ENCODE measurements around the gene GRK2.

The GRK2 gene

DNA sequence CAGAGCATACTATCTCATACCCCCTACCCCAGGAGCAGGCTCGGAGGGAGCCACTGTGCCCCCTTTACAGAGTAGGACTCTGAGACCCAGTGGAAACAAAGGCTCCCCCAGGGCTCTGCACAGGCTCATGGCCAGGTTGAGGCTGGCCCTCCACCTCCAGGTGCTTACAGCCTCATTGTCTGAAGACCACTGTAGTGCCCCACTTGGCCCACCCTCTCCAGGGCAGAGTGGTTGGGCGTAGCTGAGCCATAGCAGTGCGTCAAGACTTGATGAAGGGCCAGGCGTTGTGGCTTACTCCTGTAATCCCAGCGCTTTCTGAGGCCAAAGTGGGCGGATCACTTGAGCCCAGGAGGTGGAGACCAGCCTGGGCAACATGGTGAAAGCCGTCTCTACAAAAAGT, 24.5 kb downstream of the GRK2 start:
- no peak for DNase-seq (ENCODE audit: extremely low spot score)
- POLR2A ChIA-PET, result interaction anchor here (3.4 to 3.8 kb wide), 2 partner anchors 11 to 27 kb away, joined by 23 to 27 read pairs; partner anchors contain the start of gene SSH3
- no peak for TF ChIP-seq HDGF (IDR thresholded peaks at IDR 0.05; ENCODE audit: borderline replicate concordance)
- no peak for TF ChIP-seq CTBP1 (IDR thresholded peaks at IDR 0.05; ENCODE audit: borderline replicate concordance)
- no peak for TF ChIP-seq LEF1 (IDR thresholded peaks at IDR 0.05; ENCODE audit: borderline replicate concordance)
- TF ChIP-seq, protein P1, sequence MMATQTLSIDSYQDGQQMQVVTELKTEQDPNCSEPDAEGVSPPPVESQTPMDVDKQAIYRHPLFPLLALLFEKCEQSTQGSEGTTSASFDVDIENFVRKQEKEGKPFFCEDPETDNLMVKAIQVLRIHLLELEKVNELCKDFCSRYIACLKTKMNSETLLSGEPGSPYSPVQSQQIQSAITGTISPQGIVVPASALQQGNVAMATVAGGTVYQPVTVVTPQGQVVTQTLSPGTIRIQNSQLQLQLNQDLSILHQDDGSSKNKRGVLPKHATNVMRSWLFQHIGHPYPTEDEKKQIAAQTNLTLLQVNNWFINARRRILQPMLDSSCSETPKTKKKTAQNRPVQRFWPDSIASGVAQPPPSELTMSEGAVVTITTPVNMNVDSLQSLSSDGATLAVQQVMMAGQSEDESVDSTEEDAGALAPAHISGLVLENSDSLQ (IDR thresholded peaks at IDR 0.05), result no peak
- no peak for TF ChIP-seq NFRKB (IDR thresholded peaks at IDR 0.05)
- TF ChIP-seq TARDBP (IDR thresholded peaks at IDR 0.05), result no peak
- TF ChIP-seq BHLHE40 (IDR thresholded peaks at IDR 0.05; ENCODE audit: borderline replicate concordance), result no peak
- no peak for TF ChIP-seq FOXK2 (IDR thresholded peaks at IDR 0.05)
- no peak for TF ChIP-seq FOXA1 (IDR thresholded peaks at IDR 0.05)
- no peak for TF ChIP-seq ARNT (IDR thresholded peaks at IDR 0.05)
- no peak for TF ChIP-seq ZNF384 (IDR thresholded peaks at IDR 0.05)
- no peak for TF ChIP-seq SP1 (IDR thresholded peaks at IDR 0.05)
- no peak for TF ChIP-seq L3MBTL2 (conservative IDR thresholded peaks at IDR 0.05)
- no peak for TF ChIP-seq FOXM1 (IDR thresholded peaks at IDR 0.05; ENCODE audit: borderline replicate concordance)
- TF ChIP-seq SUZ12 (IDR thresholded peaks at IDR 0.05), result no peak
- no peak for TF ChIP-seq ELF4 (IDR thresholded peaks at IDR 0.05)

DNA sequence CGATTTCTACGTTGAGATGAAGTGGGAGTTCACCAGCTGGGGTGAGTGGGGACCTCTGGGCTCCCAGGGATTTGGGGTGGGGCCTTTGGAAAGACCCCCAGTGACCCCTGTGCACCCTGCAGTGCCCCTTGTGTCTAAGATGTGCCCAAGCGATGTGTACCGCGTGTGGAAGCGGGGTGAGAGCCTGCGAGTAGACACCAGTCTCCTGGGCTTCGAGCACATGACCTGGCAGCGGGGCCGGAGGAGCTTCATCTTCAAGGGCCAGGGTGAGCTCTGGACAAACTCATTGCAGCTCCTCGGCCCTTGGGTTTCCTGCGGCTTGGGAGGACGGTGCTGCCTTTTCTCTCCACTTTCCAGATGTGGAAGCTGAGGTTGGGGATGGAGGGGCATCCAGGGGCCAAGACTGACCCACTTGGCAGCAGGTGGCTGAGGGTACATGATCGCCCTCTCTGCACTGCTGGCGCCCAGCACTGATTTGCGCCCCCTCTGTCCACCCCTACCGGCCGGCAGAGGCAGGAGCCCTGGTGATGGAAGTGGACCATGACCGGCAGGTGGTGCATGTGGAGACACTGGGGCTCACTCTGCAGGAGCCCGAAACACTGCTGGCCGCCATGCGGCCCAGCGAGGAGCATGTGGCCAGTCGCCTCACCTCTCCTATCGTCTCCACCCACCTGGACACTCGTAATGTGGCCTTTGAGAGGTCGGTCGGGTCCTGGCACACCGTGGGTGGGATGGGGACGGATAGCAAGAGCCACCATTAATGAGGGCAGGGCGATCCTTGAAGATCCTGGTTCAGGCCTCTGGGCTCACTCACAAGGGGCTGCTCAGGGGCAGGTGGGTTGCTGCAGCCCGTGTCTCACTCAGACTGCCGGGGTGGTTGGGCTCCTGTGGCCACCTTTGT, 25.5 kb downstream of the GRK2 start:
- ChIA-PET POLR2A (interaction anchor here (3.8 kb wide), 1 partner anchor 10 kb away, joined by 27 read pairs; the partner anchor contains the start of gene SSH3), CTCF (no interaction called here)
- TF ChIP-seq TARDBP (IDR thresholded peaks at IDR 0.05) (no peak), FOXM1 (IDR thresholded peaks at IDR 0.05; ENCODE audit: borderline replicate concordance) (no peak), HDGF (IDR thresholded peaks at IDR 0.05; ENCODE audit: borderline replicate concordance) (no peak), LEF1 (IDR thresholded peaks at IDR 0.05; ENCODE audit: borderline replicate concordance) (no peak), L3MBTL2 (conservative IDR thresholded peaks at IDR 0.05) (no peak), BHLHE40 (IDR thresholded peaks at IDR 0.05; ENCODE audit: borderline replicate concordance) (no peak), ELF4 (IDR thresholded peaks at IDR 0.05) (no peak), CTBP1 (IDR thresholded peaks at IDR 0.05; ENCODE audit: borderline replicate concordance) (no peak), FOXK2 (IDR thresholded peaks at IDR 0.05) (no peak), SUZ12 (IDR thresholded peaks at IDR 0.05) (no peak), FOXA1 (IDR thresholded peaks at IDR 0.05) (no peak), NFRKB (IDR thresholded peaks at IDR 0.05) (no peak)
- TF ChIP-seq, protein P1 (IDR thresholded peaks at IDR 0.05), result no peak

More for the DNA sequence above, 24.5 kb downstream of the GRK2 start:
- CTCF ChIA-PET, result no interaction called here

DNA sequence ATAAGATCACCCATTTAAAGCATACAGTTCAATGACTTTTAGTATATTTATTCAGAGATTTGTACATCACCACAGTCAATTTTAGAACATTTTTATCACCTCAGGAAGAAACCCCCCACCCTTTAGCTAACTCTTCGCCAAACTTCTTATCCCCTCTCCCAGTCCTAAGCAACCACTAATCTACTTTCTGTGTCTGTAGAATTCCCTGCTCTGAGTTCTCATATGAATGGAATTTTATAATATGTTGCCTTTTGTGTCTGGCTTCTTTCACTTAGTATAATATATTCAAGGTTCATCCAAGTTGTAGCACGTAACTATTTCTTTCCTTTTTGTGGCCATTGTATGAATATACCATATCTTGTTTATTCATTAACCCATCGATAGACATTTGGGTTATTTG, 26.4 kb downstream of the GRK2 start:
- ChIA-PET POLR2A (no interaction called here), CTCF (no interaction called here)
- TF ChIP-seq HDGF (IDR thresholded peaks at IDR 0.05; ENCODE audit: borderline replicate concordance) (no peak), LEF1 (IDR thresholded peaks at IDR 0.05; ENCODE audit: borderline replicate concordance) (no peak), CTBP1 (IDR thresholded peaks at IDR 0.05; ENCODE audit: borderline replicate concordance) (no peak)
- no peak for DNase-seq (ENCODE audit: extremely low spot score)

More for the DNA sequence above, 25.5 kb downstream of the GRK2 start:
- DNase-seq (ENCODE audit: extremely low spot score), result no peak

DNA sequence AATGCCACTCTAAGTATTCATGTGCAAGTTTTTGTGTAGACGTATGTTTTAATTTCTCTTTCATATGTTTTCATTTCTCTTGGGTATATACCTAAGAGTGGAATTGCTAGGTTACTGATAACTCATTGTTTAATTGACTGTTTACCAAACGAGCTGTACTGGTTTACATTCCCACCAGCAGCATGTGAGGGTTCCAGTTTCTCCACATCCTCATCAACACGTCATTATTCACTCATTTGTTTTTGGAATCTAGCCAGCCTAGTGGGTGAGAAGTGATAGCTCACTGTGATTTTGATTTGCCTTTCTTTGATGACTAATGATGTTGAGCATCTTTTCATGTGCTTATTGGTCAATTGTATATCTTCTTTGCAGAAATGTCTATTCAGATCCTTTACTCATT, 26.8 kb downstream of the GRK2 start:
- no peak for TF ChIP-seq SP1 (IDR thresholded peaks at IDR 0.05)
- TF ChIP-seq L3MBTL2 (conservative IDR thresholded peaks at IDR 0.05), result no peak
- TF ChIP-seq ARNT (IDR thresholded peaks at IDR 0.05), result no peak
- TF ChIP-seq CTBP1 (IDR thresholded peaks at IDR 0.05; ENCODE audit: borderline replicate concordance), result no peak
- no peak for TF ChIP-seq SUZ12 (IDR thresholded peaks at IDR 0.05)
- TF ChIP-seq FOXA1 (IDR thresholded peaks at IDR 0.05), result no peak
- TF ChIP-seq, protein P1 (IDR thresholded peaks at IDR 0.05), result no peak
- no peak for TF ChIP-seq FOXM1 (IDR thresholded peaks at IDR 0.05; ENCODE audit: borderline replicate concordance)
- no peak for TF ChIP-seq ZNF384 (IDR thresholded peaks at IDR 0.05)
- TF ChIP-seq HDGF (IDR thresholded peaks at IDR 0.05; ENCODE audit: borderline replicate concordance), result no peak
- POLR2A ChIA-PET, result no interaction called here
- DNase-seq (ENCODE audit: extremely low spot score), result no peak
- CTCF ChIA-PET, result no interaction called here

DNA sequence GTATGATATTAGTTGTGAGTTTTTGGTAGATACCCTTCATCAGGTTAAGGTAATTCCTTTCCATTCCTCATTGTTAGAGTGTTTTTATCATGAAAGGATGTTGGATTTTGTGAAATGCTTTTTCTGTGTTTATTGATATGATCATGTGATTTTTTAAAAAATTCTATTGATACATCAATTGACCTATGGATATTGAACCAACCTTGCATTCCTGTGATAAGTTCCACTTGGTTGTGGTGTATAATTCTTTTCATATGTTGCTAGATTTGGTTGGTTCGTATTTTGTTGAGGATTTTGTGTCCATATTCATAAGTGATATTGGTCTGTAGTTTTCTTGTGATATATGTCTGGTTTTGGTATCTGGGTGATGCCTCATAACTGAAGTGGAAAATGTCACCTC, 29.6 kb downstream of the GRK2 start:
- TF ChIP-seq TARDBP (IDR thresholded peaks at IDR 0.05) (no peak), SUZ12 (IDR thresholded peaks at IDR 0.05) (no peak), L3MBTL2 (conservative IDR thresholded peaks at IDR 0.05) (no peak), LEF1 (IDR thresholded peaks at IDR 0.05; ENCODE audit: borderline replicate concordance) (no peak), FOXA1 (IDR thresholded peaks at IDR 0.05) (no peak), NFRKB (IDR thresholded peaks at IDR 0.05) (no peak), ELF4 (IDR thresholded peaks at IDR 0.05) (no peak), HDGF (IDR thresholded peaks at IDR 0.05; ENCODE audit: borderline replicate concordance) (no peak), BHLHE40 (IDR thresholded peaks at IDR 0.05; ENCODE audit: borderline replicate concordance) (no peak), FOXK2 (IDR thresholded peaks at IDR 0.05) (no peak)
- TF ChIP-seq, protein P1 (IDR thresholded peaks at IDR 0.05), result no peak
- ChIA-PET CTCF (interaction anchor here (0.7 kb wide), 1 partner anchor 24 kb away, joined by 4 read pairs; no protein-coding TSS in a partner anchor), POLR2A (no interaction called here)
- no peak for DNase-seq (ENCODE audit: extremely low spot score)

All from HEK293T (cell line).